Mucosa of gallbladder (tissue), 1 donor: ENCODE results near the gene OSBPL2. TPM values are rescaled to one million over a fixed set of nuclear protein-coding genes. Genes with fewer than 3 reads are reported as not detected.

ENCODE experiments used
- DNase-seq: peaks from one replicate; pipeline ENCODE4 v3.0.0-alpha.2; 2020; ENCODE audit warnings: low spot score
- total RNA-seq: library from RNA; stranded (reverse); gene quantifications from one replicate; pipeline ENCODE4 v1.2.1, GENCODE V29; 2021
- donor health status: DM: no; HTN: no; CAD: no.

Gene OSBPL2
- total RNA-seq, 1 donor from 2014 or later = 85.3 TPM

GRCh38 chr20:62235777-62236157 is 2.6 kb upstream of the OSBPL2 start:
- DNase-seq = no peak

- no peak for DNase-seq
These were observed 2.1 kb upstream of the OSBPL2 start for GRCh38 chr20:62236200-62236599.

GRCh38 chr20:62236766-62237513 is 1.4 kb upstream of the OSBPL2 start:
- no peak for DNase-seq

- no peak for DNase-seq
These were observed 864 bp upstream of the OSBPL2 start for GRCh38 chr20:62237514-62237800.

GRCh38 chr20:62238569-62239277 is 402 bp downstream of the OSBPL2 start:
- no peak for DNase-seq

GRCh38 chr20:62239278-62239879 is 1.1 kb downstream of the OSBPL2 start:
- no peak for DNase-seq

GRCh38 chr20:62240020-62240685 is 1.8 kb downstream of the OSBPL2 start:
- no peak for DNase-seq

GRCh38 chr20:62241506-62241905 is 3.2 kb downstream of the OSBPL2 start:
- peak; percentile 68 for DNase-seq

- DNase-seq = no peak
These were observed 3.9 kb downstream of the OSBPL2 start for GRCh38 chr20:62242176-62242575.

- DNase-seq = no peak
These were observed 4.8 kb downstream of the OSBPL2 start for GRCh38 chr20:62243106-62243505.

- no peak for DNase-seq
These were observed 5.7 kb downstream of the OSBPL2 start for GRCh38 chr20:62243906-62244515.

- peak; percentile 67 for DNase-seq
These were observed 6.4 kb downstream of the OSBPL2 start for GRCh38 chr20:62244644-62245108.

GRCh38 chr20:62245911-62246280 is 7.6 kb downstream of the OSBPL2 start:
- no peak for DNase-seq

- no peak for DNase-seq
These were observed 8.1 kb downstream of the OSBPL2 start for GRCh38 chr20:62246431-62246830.

GRCh38 chr20:62246872-62247652 is 8.7 kb downstream of the OSBPL2 start:
- no peak for DNase-seq

- no peak for DNase-seq
These were observed 10.7 kb downstream of the OSBPL2 start for GRCh38 chr20:62248890-62249560.

GRCh38 chr20:62252342-62252966 is 14.1 kb downstream of the OSBPL2 start:
- DNase-seq = no peak

- no peak for DNase-seq
These were observed 15.1 kb downstream of the OSBPL2 start for GRCh38 chr20:62253398-62253797.

- DNase-seq = no peak
These were observed 15.9 kb downstream of the OSBPL2 start for GRCh38 chr20:62254021-62254724.

GRCh38 chr20:62255976-62256375 is 17.7 kb downstream of the OSBPL2 start:
- DNase-seq = no peak
